ENCODE measurements around the gene EYS.

- TF ChIP-seq CTCF (IDR thresholded peaks at IDR 0.05): no peak
- TF ChIP-seq, protein P1, sequence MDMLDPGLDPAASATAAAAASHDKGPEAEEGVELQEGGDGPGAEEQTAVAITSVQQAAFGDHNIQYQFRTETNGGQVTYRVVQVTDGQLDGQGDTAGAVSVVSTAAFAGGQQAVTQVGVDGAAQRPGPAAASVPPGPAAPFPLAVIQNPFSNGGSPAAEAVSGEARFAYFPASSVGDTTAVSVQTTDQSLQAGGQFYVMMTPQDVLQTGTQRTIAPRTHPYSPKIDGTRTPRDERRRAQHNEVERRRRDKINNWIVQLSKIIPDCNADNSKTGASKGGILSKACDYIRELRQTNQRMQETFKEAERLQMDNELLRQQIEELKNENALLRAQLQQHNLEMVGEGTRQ (IDR thresholded peaks at IDR 0.05; ENCODE audit: borderline replicate concordance, low read depth, low read length): no peak
- TF ChIP-seq TAF1 (IDR thresholded peaks at IDR 0.05; ENCODE audit: borderline replicate concordance, low read depth, low read length): no peak
- TF ChIP-seq RAD21 (IDR thresholded peaks at IDR 0.05; ENCODE audit: low read length): no peak
- TF ChIP-seq SIN3A (IDR thresholded peaks at IDR 0.05; ENCODE audit: borderline replicate concordance, low read depth, low read length): no peak
- TF ChIP-seq MXI1 (IDR thresholded peaks at IDR 0.05; ENCODE audit: low read depth, low read length): no peak
- TF ChIP-seq EP300 (IDR thresholded peaks at IDR 0.05; ENCODE audit: borderline replicate concordance in 1 of 2, low read depth in 1 of 2, low read length in 1 of 2): no peak
- no peak for TF ChIP-seq GATA2 (CRISPR knock-in tag; IDR thresholded peaks at IDR 0.05)
- no peak for TF ChIP-seq EZH2phosphoT487 (IDR thresholded peaks at IDR 0.05; ENCODE audit: borderline replicate concordance, low read depth)
- no peak for TF ChIP-seq POLR2AphosphoS5 (IDR thresholded peaks at IDR 0.05; ENCODE audit: low read depth, low read length)
- TF ChIP-seq, protein P2, sequence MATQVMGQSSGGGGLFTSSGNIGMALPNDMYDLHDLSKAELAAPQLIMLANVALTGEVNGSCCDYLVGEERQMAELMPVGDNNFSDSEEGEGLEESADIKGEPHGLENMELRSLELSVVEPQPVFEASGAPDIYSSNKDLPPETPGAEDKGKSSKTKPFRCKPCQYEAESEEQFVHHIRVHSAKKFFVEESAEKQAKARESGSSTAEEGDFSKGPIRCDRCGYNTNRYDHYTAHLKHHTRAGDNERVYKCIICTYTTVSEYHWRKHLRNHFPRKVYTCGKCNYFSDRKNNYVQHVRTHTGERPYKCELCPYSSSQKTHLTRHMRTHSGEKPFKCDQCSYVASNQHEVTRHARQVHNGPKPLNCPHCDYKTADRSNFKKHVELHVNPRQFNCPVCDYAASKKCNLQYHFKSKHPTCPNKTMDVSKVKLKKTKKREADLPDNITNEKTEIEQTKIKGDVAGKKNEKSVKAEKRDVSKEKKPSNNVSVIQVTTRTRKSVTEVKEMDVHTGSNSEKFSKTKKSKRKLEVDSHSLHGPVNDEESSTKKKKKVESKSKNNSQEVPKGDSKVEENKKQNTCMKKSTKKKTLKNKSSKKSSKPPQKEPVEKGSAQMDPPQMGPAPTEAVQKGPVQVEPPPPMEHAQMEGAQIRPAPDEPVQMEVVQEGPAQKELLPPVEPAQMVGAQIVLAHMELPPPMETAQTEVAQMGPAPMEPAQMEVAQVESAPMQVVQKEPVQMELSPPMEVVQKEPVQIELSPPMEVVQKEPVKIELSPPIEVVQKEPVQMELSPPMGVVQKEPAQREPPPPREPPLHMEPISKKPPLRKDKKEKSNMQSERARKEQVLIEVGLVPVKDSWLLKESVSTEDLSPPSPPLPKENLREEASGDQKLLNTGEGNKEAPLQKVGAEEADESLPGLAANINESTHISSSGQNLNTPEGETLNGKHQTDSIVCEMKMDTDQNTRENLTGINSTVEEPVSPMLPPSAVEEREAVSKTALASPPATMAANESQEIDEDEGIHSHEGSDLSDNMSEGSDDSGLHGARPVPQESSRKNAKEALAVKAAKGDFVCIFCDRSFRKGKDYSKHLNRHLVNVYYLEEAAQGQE (IDR thresholded peaks at IDR 0.05; ENCODE audit: low read depth, low read length): no peak
- TF ChIP-seq TEAD4 (IDR thresholded peaks at IDR 0.05; ENCODE audit: borderline replicate concordance, insufficient read depth): no peak
- no peak for TF ChIP-seq RFX5 (IDR thresholded peaks at IDR 0.05; ENCODE audit: low read length)
- no peak for TF ChIP-seq MAX (IDR thresholded peaks at IDR 0.05; ENCODE audit: low read depth)
These were observed 891.3 kb downstream of the EYS start for GRCh38 chr6:64815718-64816117.

All from SK-N-SH (cell line).